ENCODE data around the gene GAN. TPM values are rescaled to one million over a fixed set of nuclear protein-coding genes. Genes with fewer than 3 reads are reported as not detected.

GAN gene
- total and polyA plus RNA-seq, 2 of the 4 experiments (the other 2 are of a cell fraction): 1.1 to 5.7 TPM

- no peak for ATAC-seq (ENCODE audit: low read depth)
- H3K27ac ChIP-seq (ENCODE audit: insufficient read depth, low read length): no peak overlapping the region
- 100% methylated on average over 1 of the region's 6 CpGs; no CpG with 5 or more reads in 1 of the 2 experiments for WGBS, 2 experiments (ENCODE audit: extremely low coverage in 2 of 2, insufficient read length in 1 of 2)
- no peak overlapping the region for H4K5ac ChIP-seq (ENCODE audit: low read depth, low read length)
- H3K4me2 ChIP-seq (ENCODE audit: low read depth, low read length): no peak overlapping the region
- H3K9me1 ChIP-seq (ENCODE audit: insufficient read depth, low read length): peaks cover 11% of the 10 kb centered on the region
- DNase-seq: no peak
- H4K8ac ChIP-seq (ENCODE audit: low read depth in 2 of 2, low read length in 2 of 2): no peak overlapping the region
- dilution Hi-C loops (cut with HindIII; ENCODE audit: low sequenced_read_pairs, unreplicated experiment): no loop called here
- H3K27me3 ChIP-seq (ENCODE audit: control insufficient read depth, insufficient read depth, low read length): no peaks in the 10 kb centered on the region
- H2BK5ac ChIP-seq (ENCODE audit: low read depth, low read length, poor library complexity, severe bottlenecking): no peak overlapping the region
- no peak overlapping the region for H2AK5ac ChIP-seq (ENCODE audit: low read depth, low read length)
- no peak overlapping the region for H3K18ac ChIP-seq (ENCODE audit: low read depth, low read length)
- H3K9me3 ChIP-seq (ENCODE audit: control insufficient read depth, insufficient read depth, low read length): no peaks in the 10 kb centered on the region
- no peak overlapping the region for H3K23ac ChIP-seq (ENCODE audit: low read depth, low read length)
- CTCF ChIA-PET: no interaction called here
- H4K20me1 ChIP-seq (ENCODE audit: insufficient read depth, low read length): peaks cover 16% of the 10 kb centered on the region; the same call in 1 of the 2 replicates
- no peak overlapping the region for H2BK15ac ChIP-seq (ENCODE audit: low read depth, low read length)
- no peak overlapping the region for H3K56ac ChIP-seq (ENCODE audit: extremely low read depth, insufficient read depth, low read length)
- TF ChIP-seq USF2 (IDR thresholded peaks at IDR 0.05; ENCODE audit: low read depth, low read length): no peak
- TF ChIP-seq FOS (IDR thresholded peaks at IDR 0.05; ENCODE audit: low read depth, low read length): no peak
- no peak for TF ChIP-seq MAFK (IDR thresholded peaks at IDR 0.05; ENCODE audit: low read depth, low read length)
- TF ChIP-seq RFX5 (IDR thresholded peaks at IDR 0.05; ENCODE audit: low read depth, low read length): no peak
- no peak for TF ChIP-seq BHLHE40 (IDR thresholded peaks at IDR 0.05; ENCODE audit: low read depth, low read length)
- TF ChIP-seq CHD1 (IDR thresholded peaks at IDR 0.05; ENCODE audit: low read depth, low read length): no peak
- no peaks in the 10 kb centered on the region for H3K4me1 ChIP-seq (ENCODE audit: control insufficient read depth, insufficient read depth, low read length)
- in situ Hi-C loops (cut with MboI; ENCODE audit: low sequenced_read_pairs): no loop called here
- H2BK120ac ChIP-seq (ENCODE audit: low read depth, low read length): no peak overlapping the region
- no peak overlapping the region for H2BK20ac ChIP-seq (ENCODE audit: low read depth, low read length)
- H3K4me3 ChIP-seq (ENCODE audit: insufficient read depth, low read depth, low read length): no peak overlapping the region
- H3K4ac ChIP-seq (ENCODE audit: low read depth, low read length): no peak overlapping the region
- H3K79me1 ChIP-seq (ENCODE audit: low read depth in 1 of 2, low read length in 2 of 2): peaks cover 26 to 36% of the 10 kb centered on the region in 2 experiments
- H3K36me3 ChIP-seq (ENCODE audit: control insufficient read depth, insufficient read depth, low read length): no peaks in the 10 kb centered on the region
- peak overlapping the region; percentile 30 for H2AK9ac ChIP-seq (replicated peaks; ENCODE audit: low read depth, low read length, poor library complexity)
- intact Hi-C loops (cut with micrococcal nuclease): no loop called here
- no peak overlapping the region for H4K91ac ChIP-seq (ENCODE audit: insufficient read depth, low read depth, low read length)
- no peak overlapping the region for H3K9ac ChIP-seq (ENCODE audit: low read depth, low read length)
- POLR2A ChIA-PET (ENCODE audit: unreplicated experiment): no interaction called here
- H2AFZ ChIP-seq (replicated peaks; ENCODE audit: low read length, poor library complexity): no peak overlapping the region
- H3K14ac ChIP-seq (replicated peaks; ENCODE audit: low read depth, low read length): no peak overlapping the region
- no TSS peak for BruUV-seq (replicated peaks)
These were observed 20.9 kb downstream of the GAN start for GRCh38 chr16:81335669-81336068.

Data from IMR-90 (cell line).